ENCODE measurements around the gene SGCE. TPM values are rescaled to one million over a fixed set of nuclear protein-coding genes. Genes with fewer than 3 reads are reported as not detected.

SGCE gene
- polyA plus RNA-seq, 1 experiment: 76.1 TPM

GRCh38 chr7:94591176-94591575, 64.8 kb downstream of the SGCE start:
- DNase-seq (ENCODE audit: low read depth, low spot score): no peak
- Histone ChIP-seq H3K27ac (ENCODE audit: low read depth, low read length) (no peak overlapping the region), H3K4me3 (ENCODE audit: low read depth, low read length) (no peak overlapping the region), H3K9me3 (ENCODE audit: control insufficient read depth, insufficient read depth, low read length) (no peaks in the 10 kb centered on the region), H3K27me3 (ENCODE audit: control insufficient read depth, insufficient read depth, low read length) (no peaks in the 10 kb centered on the region)
- ChIA-PET CTCF (no interaction called here), POLR2A (no interaction called here)
- TF ChIP-seq, protein P1, sequence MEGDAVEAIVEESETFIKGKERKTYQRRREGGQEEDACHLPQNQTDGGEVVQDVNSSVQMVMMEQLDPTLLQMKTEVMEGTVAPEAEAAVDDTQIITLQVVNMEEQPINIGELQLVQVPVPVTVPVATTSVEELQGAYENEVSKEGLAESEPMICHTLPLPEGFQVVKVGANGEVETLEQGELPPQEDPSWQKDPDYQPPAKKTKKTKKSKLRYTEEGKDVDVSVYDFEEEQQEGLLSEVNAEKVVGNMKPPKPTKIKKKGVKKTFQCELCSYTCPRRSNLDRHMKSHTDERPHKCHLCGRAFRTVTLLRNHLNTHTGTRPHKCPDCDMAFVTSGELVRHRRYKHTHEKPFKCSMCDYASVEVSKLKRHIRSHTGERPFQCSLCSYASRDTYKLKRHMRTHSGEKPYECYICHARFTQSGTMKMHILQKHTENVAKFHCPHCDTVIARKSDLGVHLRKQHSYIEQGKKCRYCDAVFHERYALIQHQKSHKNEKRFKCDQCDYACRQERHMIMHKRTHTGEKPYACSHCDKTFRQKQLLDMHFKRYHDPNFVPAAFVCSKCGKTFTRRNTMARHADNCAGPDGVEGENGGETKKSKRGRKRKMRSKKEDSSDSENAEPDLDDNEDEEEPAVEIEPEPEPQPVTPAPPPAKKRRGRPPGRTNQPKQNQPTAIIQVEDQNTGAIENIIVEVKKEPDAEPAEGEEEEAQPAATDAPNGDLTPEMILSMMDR (IDR thresholded peaks at IDR 0.05; ENCODE audit: low read depth, low read length): no peak

GRCh38 chr7:94590526-94591162, 65.3 kb downstream of the SGCE start:
- H3K9me3 ChIP-seq (ENCODE audit: control insufficient read depth, insufficient read depth, low read length): no peaks in the 10 kb centered on the region
- H3K27me3 ChIP-seq (ENCODE audit: control insufficient read depth, insufficient read depth, low read length): no peaks in the 10 kb centered on the region
- TF ChIP-seq, protein P1 (IDR thresholded peaks at IDR 0.05; ENCODE audit: low read depth, low read length): no peak
- ChIA-PET CTCF (no interaction called here), POLR2A (no interaction called here)
- no peak for DNase-seq (ENCODE audit: low read depth, low spot score)
- no peak overlapping the region for H3K4me3 ChIP-seq (ENCODE audit: low read depth, low read length)
- H3K27ac ChIP-seq (ENCODE audit: low read depth, low read length): no peak overlapping the region

DNA sequence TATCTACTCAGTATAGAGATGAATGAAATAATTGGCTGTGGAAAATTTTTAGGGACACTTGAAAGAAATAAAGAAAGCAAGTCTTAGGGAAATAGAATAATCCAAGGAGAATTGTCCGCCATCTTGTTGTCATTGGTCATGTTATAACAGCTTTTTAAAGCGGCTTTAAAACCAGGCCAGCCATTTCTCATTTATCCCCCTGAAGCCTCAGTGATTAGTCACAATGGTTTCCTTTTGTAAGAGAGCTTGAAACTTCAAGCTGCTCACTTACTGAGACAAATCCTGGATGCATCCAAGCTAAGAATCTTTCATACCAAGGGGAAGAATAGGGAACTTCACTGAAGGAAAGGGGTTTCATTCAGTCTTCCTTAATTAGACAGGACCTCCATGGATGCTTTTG, 67.9 kb downstream of the SGCE start:
- POLR2A ChIA-PET: no interaction called here
- Histone ChIP-seq H3K27ac (ENCODE audit: low read depth, low read length) (no peak overlapping the region), H3K4me3 (ENCODE audit: low read depth, low read length) (no peak overlapping the region), H3K9me3 (ENCODE audit: control insufficient read depth, insufficient read depth, low read length) (no peaks in the 10 kb centered on the region), H3K27me3 (ENCODE audit: control insufficient read depth, insufficient read depth, low read length) (no peaks in the 10 kb centered on the region)
- CTCF ChIA-PET: interaction anchor here (1.3 kb wide), 1 partner anchor 69 kb away, joined by 3 read pairs; no protein-coding TSS in a partner anchor
- TF ChIP-seq, protein P1 (IDR thresholded peaks at IDR 0.05; ENCODE audit: low read depth, low read length): no peak
- DNase-seq (ENCODE audit: low read depth, low spot score): no peak

GRCh38 chr7:94584113-94584512, 71.8 kb downstream of the SGCE start:
- POLR2A ChIA-PET: no interaction called here
- TF ChIP-seq, protein P1 (IDR thresholded peaks at IDR 0.05; ENCODE audit: low read depth, low read length): no peak
- no peak overlapping the region for H3K4me3 ChIP-seq (ENCODE audit: low read depth, low read length)

DNA sequence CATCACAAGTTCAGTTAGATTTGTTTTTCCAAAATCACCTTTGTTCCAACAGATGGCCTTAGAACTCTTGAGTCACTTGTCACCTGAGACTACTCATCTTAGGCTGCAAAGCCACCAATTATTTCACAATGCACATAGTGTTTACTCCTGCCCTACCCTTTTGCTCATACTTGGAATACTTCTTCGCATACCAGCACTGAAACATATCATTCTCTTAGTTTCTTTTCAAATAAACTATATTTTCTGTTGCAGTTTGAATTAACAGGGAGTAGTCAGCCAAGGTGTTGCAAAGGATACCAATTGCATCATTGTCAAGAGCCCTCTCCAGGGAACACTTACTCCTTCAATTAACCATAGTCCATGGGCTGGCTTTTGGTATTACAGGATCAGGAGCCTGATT, 75.3 kb downstream of the SGCE start:
- TF ChIP-seq, protein P1 (IDR thresholded peaks at IDR 0.05; ENCODE audit: low read depth, low read length): no peak
- ChIA-PET CTCF (no interaction called here), POLR2A (no interaction called here)
- Histone ChIP-seq H3K4me3 (ENCODE audit: low read depth, low read length) (no peak overlapping the region), H3K9me3 (ENCODE audit: control insufficient read depth, insufficient read depth, low read length) (no peaks in the 10 kb centered on the region), H3K27ac (ENCODE audit: low read depth, low read length) (no peak overlapping the region), H3K27me3 (ENCODE audit: control insufficient read depth, insufficient read depth, low read length) (no peaks in the 10 kb centered on the region)
- peak; percentile 10 for DNase-seq (ENCODE audit: low read depth, low spot score)

More at GRCh38 chr7:94584113-94584512, 71.8 kb downstream of the SGCE start:
- Histone ChIP-seq H3K27ac (ENCODE audit: low read depth, low read length) (no peak overlapping the region), H3K27me3 (ENCODE audit: control insufficient read depth, insufficient read depth, low read length) (no peaks in the 10 kb centered on the region), H3K9me3 (ENCODE audit: control insufficient read depth, insufficient read depth, low read length) (no peaks in the 10 kb centered on the region)
- CTCF ChIA-PET: no interaction called here
- no peak for DNase-seq (ENCODE audit: low read depth, low spot score)

Data from AG04450 (cell line).